GM18861 (cell line): Measurements from ENCODE around the gene RASA3.

Experiments used
- ATAC-seq: cut with Tn5 transposase; IDR thresholded peaks from one replicate; pipeline ENCODE4 v1.9.1; 2021; ENCODE audit not compliant: unreplicated experiment

The RASA3 gene

GRCh38 chr13:113976711-113977684 lies 155.4 kb downstream of the RASA3 start:
- no peak for ATAC-seq

DNA sequence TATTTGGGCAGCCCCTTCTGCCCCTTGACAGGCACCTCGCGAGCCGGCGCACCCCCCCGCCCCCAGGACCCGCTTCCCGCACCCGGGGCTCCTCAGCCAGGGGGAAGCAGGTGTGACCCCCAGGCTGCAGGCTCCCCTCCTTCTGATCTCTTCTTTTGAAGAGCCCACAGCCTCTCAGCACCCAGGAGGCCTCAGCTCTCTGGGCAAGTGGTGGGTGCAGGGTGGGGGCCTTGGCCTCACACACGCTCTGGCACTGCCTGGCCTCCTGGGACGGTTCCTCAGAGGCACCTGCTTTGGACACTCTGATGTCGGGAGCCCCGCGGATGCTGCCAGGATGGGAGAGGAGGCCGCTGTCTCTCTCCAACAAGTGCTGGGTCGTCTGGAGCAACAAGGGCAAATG lies 157.0 kb downstream of the RASA3 start:
- ATAC-seq = no peak

GRCh38 chr13:113974304-113975281 lies 157.8 kb downstream of the RASA3 start:
- ATAC-seq = no peak

DNA sequence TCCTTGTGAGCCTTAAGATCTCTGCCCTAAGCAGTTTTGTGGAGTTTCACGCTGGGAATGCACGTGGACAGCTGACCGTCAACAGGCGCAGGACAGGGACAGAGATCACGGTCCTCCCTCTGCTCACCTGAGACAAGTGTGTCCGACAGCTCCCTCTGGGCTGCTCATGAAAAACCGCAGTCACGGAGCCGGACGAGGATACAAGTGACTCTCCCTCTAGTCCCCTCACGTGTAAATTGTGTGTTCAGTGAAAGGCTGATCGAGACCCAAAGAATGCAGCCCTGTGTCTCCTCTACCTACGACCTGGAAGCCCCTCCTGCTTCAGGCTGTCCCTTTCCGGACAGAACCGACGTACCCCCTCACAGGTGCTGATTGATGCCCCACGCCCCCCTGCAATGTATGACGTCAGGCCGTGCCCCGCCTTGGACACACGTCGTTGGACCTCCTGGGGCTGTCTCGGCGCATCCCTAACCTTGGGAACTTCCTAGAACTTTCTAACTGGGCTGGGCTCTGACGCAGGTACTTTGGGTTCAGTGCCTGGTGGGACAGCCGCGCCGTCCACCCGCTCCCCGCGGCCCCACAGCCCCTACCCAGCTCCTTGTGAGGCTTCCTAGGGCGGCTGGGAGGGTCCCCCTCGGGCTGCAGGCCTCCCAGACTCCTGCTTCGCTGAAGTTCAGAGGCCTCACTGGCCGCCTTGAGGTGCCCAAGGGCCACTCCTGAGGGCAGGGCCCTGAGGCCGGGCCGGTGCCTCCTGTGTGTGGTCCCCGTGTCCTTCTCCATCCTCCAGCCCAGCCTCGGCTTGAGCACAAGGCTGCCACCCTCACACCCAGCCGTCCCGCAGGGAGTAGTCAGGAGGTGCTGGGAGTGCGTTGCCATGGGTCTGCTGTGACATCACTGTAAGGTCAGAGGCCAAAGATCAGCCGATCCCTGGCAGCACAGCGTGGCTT lies 158.9 kb downstream of the RASA3 start, which contains the start of gene C13orf46:
Gene C13orf46, minus strand, starts transcription at position 859 of the 947 bp plus-strand sequence. Its CDS starts 79 bp downstream, at position 780.
- no peak for ATAC-seq

GRCh38 chr13:113972451-113973217 lies 159.8 kb downstream of the RASA3 start:
- ATAC-seq = no peak

GRCh38 chr13:113971471-113972231 lies 160.8 kb downstream of the RASA3 start:
- no peak for ATAC-seq

DNA sequence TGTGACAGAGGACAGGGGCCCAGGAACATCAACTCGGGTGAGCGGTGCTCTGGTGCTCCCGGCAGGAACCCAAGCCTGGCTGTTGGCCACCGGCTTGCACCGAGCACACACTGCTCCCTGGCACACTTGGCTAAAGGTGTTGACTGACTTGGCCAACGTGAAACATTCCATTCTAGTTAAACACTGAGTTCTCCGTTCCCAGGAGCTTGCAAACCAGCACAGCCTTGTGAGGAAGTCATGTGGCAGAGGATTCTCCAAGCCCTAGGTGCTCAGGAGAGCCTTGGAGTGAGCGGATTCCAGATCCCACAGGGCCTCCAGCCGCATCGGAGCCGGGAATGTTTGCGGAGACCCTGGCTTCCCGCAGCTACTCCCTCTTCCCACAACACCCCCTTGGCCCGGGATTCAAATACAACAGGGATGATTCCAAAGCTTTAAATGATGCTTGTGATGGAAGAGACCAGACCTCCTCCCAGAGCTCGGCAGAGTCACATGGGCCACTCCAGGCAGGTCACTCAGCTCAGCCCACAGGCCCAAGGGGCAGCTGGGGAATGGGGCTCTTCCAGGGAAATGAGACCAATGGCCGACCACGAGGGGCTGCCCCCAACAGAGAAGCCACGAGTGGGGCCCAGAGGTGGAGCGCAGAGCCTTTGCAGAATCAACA lies 161.5 kb downstream of the RASA3 start:
- no peak for ATAC-seq

GRCh38 chr13:113969973-113970611 lies 162.3 kb downstream of the RASA3 start:
- no peak for ATAC-seq

- no peak for ATAC-seq
These were observed 163.0 kb downstream of the RASA3 start for GRCh38 chr13:113969311-113969972.

GRCh38 chr13:113968463-113969310 lies 163.7 kb downstream of the RASA3 start:
- no peak for ATAC-seq

DNA sequence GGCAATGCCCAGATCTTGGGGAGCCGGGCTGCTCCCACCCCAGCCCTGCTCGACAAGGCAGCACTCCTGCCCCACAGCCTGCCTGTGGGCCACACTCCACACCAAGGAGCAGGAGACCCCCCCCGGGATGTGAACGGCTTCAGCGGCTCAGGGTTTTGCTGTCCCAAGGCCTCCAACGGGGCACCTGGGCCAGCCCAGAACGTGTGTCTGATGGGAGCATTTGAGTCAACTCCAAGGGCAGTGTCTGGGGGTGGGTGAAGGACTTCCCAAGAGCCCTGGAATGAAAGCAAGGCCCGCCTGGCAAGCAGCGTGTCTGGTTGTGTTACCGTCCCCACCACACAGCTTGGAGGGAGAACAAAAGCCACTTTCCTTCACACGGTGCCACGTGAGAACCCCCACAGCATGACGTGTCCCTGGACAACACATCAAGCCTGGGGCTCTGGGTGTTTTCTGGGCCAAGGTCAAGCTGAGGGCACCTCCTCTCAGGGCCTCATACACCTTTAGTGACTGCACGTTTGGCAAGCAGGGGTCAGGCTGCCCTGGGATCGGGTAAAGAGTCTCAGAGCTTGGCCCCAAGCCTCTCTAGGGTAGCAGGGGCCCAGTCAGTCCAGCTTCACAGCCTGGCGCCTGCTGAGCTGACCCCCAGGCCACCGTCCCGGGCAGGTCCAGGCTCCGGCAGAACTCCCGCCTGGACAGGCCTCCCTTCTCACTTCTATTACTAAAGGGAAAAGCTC lies 164.5 kb downstream of the RASA3 start:
- no peak for ATAC-seq

DNA sequence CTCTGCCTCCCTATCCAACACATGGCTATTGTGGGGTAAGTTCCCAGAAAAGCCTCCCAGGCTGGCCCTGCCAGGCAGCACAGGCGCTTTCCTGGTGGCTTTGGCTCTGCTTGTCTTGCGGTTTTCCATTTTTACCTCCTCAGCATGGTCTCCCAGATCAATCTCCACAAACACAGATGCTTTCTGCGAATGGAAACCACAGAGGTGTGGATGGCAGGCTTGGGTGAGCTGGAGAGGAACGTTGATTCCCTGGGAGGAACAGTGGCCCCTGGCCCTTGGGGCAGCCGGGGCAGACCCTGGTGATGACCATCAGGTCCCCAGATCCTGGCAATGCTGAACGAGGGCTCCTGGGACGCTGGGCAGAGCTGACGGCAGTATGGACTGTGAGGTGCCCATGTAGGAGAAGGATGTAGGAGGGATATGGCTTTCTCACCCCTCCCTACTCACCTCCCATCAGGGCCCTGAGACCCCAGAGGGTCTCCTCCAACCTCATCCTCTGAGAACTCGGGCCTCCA lies 165.2 kb downstream of the RASA3 start:
- ATAC-seq = no peak

GRCh38 chr13:113965968-113966884 lies 166.2 kb downstream of the RASA3 start:
- no peak for ATAC-seq

- no peak for ATAC-seq
These were observed 167.0 kb downstream of the RASA3 start for GRCh38 chr13:113965383-113965874.
